GM12891 (cell line): ENCODE results near the gene PBRM1.

ENCODE experiments used
- POLR2A ChIP-seq: IDR thresholded peaks from 2 replicates; pipeline ENCODE4 v1.6.1; 2011; ENCODE audit warnings: low read depth, low read length, control low read depth
- POLR2AphosphoS5 ChIP-seq: IDR thresholded peaks from 2 replicates; pipeline ENCODE4 v1.6.1; 2011; ENCODE audit warnings: low read depth, low read length, control low read depth

GRCh38 chr3:52730681-52731080, 45.0 kb upstream of the PBRM1 start:
- no peak for TF ChIP-seq POLR2A
- no peak for TF ChIP-seq POLR2AphosphoS5
